GM12801 (cell line): Measurements from ENCODE around the gene TMEM203.

Experiments used
- TF ChIP-seq, protein P1 (sequence below): IDR thresholded peaks from one replicate; pipeline ENCODE4 v1.5.1; 2011; ENCODE audit warnings: control low read depth; ENCODE audit not compliant: insufficient read length; ENCODE audit errors: extremely low read depth

TMEM203 gene

DNA sequence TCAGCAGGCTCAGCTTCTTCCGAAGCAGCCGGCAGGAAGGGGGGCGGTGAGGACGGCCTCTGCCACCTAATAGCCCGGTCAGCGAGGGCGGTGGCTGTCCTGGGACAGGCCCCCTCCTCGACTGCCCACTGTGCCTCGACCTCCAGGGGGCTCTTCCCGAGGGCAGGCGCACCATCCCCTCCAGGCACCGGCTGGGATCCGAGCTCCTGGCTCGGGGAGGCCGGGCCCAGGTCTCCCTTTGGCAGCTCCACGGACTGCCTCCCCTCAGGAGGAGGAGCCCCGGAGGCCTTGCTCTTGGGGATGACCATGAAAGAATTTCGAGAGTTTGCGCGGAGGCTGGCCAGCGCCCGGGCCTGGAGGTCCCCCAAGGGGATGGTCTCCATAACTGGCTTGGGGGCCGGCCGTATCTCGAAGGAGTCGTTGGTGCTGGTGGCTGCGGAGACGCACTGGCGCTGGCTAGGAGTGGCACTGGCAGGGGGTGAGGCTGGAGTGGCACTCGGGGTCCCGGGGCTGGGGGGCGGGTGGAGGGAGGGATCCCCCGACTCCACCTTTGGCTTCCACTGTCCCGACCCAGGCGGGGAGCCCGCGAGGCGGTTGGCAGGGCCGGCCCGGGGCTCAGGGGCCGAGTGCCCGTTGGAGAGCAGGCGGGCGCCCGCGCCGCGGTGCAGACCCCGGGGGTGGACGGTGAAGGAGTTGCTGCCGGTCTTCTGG lies 5.9 kb downstream of the TMEM203 start:
- TF ChIP-seq, protein P1, sequence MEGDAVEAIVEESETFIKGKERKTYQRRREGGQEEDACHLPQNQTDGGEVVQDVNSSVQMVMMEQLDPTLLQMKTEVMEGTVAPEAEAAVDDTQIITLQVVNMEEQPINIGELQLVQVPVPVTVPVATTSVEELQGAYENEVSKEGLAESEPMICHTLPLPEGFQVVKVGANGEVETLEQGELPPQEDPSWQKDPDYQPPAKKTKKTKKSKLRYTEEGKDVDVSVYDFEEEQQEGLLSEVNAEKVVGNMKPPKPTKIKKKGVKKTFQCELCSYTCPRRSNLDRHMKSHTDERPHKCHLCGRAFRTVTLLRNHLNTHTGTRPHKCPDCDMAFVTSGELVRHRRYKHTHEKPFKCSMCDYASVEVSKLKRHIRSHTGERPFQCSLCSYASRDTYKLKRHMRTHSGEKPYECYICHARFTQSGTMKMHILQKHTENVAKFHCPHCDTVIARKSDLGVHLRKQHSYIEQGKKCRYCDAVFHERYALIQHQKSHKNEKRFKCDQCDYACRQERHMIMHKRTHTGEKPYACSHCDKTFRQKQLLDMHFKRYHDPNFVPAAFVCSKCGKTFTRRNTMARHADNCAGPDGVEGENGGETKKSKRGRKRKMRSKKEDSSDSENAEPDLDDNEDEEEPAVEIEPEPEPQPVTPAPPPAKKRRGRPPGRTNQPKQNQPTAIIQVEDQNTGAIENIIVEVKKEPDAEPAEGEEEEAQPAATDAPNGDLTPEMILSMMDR, result no peak

DNA sequence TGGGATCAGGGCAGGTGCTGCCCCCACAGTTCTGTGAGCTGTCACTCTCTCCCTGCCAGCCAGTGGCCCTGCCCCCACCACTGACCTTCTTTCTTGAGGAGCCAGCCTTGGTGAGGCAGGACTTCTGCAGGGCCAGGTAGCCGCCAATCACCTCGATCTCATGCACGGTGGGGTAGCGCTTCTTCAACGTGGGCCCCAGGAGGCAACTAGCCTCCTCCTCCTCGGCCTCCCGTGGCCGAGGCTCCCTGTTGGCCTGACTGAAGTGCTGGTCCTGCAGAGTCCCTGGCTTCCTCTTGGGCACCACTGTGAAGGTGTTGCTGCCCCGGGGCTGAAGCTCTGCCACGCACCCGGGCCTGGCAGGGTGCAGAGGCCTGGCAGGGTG lies 6.6 kb downstream of the TMEM203 start:
- TF ChIP-seq, protein P1, result no peak

DNA sequence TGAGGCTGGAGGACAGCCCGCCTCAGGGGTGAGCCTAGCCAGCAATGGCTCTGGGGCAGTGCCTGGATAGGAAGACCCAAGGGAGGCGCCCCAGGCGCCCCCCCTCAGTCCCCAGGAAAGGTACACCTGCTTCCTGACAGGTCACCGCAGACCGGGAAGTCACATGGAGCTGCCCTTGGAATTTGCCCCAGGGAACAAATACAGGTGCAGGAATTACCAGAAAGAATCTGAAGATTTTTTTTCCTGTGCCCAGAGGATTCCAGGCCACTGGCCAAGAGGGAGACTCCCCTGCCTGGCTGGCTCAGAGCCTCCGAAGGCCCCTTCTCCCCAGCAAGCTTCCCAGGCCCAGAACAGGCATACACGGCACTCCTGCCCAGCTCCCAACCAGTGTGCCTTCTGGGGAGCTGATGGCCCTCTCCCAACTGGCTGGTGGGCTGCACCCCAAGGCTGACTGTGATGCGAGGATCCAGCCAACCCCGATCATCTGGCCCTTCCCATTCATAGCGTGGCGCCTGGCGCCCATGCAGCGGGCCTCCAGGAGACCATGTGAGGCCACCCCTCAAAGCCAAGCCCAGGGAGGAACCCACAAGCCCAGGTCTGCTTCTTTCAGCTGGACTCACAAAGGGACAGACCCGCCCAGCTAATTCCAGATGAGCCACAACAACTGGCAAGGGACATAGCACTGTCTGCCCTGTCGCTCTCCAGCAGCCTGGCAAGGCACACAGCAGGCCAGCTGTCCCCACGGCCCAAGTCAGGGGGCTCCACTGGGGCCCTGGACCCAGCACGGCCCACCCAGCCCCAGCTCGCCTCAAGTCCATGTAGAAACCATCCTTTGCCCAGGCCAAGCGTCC lies 7.2 kb downstream of the TMEM203 start:
- TF ChIP-seq, protein P1, result no peak

DNA sequence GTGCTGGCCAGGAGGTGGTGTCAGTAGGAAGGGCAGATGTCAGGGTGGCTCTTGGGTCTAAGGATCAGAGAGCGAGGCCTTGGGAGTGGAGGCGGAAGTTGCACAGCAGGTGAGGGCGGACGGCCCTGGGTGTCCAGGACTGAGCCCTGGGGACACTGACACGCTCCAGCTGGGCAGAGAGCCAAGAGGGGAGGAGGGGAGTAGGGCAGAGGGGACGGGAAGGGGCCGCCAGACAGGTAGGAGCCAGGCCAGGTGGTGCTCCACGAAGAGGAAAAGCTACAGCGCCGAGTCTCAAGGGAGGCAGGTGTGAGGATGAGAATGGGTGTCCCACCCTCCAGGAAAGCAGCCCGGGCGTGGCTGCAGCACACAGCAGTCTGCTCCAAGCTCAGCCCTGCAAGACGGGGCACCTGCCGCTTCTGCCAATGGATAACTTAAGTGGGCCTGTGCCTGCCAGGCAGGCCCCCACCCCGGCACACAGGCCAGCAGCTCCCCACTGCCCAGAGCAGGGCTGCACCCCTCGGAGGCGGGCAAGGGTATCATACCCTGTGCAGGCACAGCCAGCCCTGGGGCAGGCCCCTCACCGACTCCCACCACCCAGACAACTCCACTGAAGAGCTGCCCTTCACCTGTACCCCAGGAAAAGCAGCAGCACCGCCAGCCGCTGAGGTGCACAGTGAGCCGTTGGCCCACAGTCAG lies 9.8 kb downstream of the TMEM203 start:
- TF ChIP-seq, protein P1, result no peak

DNA sequence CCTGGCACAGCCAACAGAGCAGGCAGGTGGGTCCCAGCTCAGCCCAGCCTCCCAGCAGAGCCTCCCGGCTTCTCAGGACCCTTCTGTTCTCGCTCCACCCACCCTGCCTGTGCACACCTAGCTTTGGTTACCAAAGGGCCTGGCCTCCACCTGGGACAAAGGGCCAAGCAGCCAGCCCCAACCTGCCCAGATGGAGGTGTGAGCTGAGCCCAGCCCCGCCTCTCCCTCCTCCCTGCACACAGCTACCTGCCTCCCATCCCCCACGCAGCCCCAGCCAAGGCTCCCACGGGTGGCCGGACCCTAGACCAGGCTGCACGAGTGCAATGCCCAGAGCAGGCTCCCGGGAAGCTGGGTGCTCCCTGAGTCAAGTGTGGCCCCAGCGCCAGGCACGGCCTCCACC lies 10.5 kb downstream of the TMEM203 start:
- TF ChIP-seq, protein P1, result no peak

DNA sequence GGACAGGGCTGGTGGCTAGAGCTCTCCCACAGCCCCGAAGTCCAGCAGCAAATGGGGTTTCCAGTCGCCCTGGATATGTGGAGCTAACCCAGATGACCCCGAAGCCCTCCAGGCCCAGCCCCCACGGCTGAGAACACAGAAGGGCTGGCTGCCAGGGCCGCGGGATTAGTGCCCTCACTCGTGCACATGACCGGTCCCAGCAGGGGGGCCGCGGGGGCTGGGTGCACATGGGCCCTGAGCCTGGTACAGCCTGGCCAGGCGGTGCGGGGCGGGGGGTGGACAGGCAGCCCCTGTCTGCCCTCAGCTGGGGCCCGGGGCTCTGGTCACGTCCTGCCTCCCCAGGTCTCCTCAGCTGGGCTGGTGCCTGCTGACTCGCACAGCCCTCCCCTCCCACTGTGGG lies 11.1 kb downstream of the TMEM203 start:
- TF ChIP-seq, protein P1, result no peak

DNA sequence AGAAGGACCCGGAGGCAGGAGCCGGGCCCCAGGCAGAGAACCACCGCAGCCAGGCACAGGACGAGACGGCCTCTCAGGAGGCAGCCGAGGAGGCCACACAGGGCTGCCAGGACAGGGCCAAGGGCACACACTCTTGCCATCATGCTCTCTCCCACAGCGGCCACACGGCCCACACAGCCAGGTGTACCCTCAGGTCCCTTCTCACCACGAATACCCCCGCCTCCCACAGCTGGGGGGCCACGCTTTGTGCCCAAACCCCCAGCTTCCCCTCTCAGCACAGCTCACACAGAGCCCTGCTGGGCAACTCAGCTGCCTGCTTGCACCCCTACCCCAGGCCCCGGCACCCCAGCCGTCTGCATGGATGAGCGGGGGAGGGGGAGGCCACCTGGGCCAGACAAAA lies 11.7 kb downstream of the TMEM203 start:
- TF ChIP-seq, protein P1, result no peak
